Activated naive CD4-positive, alpha-beta T cell treated with anti-CD3 and anti-CD28 coated beads, Interleukin-2, amount 50 U/mL, for 16 hours (primary cell): Measurements from ENCODE around the gene DRC1.
"Not testable (repeated sequence)": the region's sequence is repeated elsewhere in the genome, so short reads cannot be mapped to it uniquely, and the experiment has no call there.

Experiments used
- DNase-seq: peaks from one replicate; pipeline ENCODE4 v3.0.0-alpha.2; 2020

The DRC1 gene

GRCh38 chr2:26401739-26402541, at the start of gene DRC1:
Gene DRC1, plus strand, starts transcription at chr2:26401920. Its CDS starts 70 bp downstream, at chr2:26401990.
- DNase-seq = no peak

- DNase-seq = peak; percentile 46
Observed at GRCh38 chr2:26352892-26353291, 48.8 kb upstream of the DRC1 start.

GRCh38 chr2:26354469-26354868, 47.3 kb upstream of the DRC1 start:
- DNase-seq = not testable (repeated sequence)

GRCh38 chr2:26355038-26355995, 46.4 kb upstream of the DRC1 start:
- DNase-seq = no peak

- no peak for DNase-seq
Observed at GRCh38 chr2:26356111-26356510, 45.6 kb upstream of the DRC1 start.

GRCh38 chr2:26356771-26357170, 44.9 kb upstream of the DRC1 start:
- DNase-seq = no peak

GRCh38 chr2:26359886-26360473, 41.7 kb upstream of the DRC1 start:
- no peak for DNase-seq

- no peak for DNase-seq
Observed at GRCh38 chr2:26363323-26363722, 38.4 kb upstream of the DRC1 start.

GRCh38 chr2:26363958-26364357, 37.8 kb upstream of the DRC1 start:
- no peak for DNase-seq

- DNase-seq = no peak
Observed at GRCh38 chr2:26364669-26365068, 37.1 kb upstream of the DRC1 start.

- no peak for DNase-seq
Observed at GRCh38 chr2:26366957-26367356, 34.8 kb upstream of the DRC1 start.

GRCh38 chr2:26369664-26370063, 32.1 kb upstream of the DRC1 start:
- not testable (repeated sequence) for DNase-seq

GRCh38 chr2:26370909-26371308, 30.8 kb upstream of the DRC1 start:
- not testable (repeated sequence) for DNase-seq

GRCh38 chr2:26376799-26377198, 24.9 kb upstream of the DRC1 start:
- no peak for DNase-seq

- no peak for DNase-seq
Observed at GRCh38 chr2:26380281-26380680, 21.4 kb upstream of the DRC1 start.

- no peak for DNase-seq
Observed at GRCh38 chr2:26382564-26382963, 19.2 kb upstream of the DRC1 start.

- no peak for DNase-seq
Observed at GRCh38 chr2:26384183-26384582, 17.5 kb upstream of the DRC1 start.

- no peak for DNase-seq
Observed at GRCh38 chr2:26384597-26384996, 17.1 kb upstream of the DRC1 start.

GRCh38 chr2:26387189-26387588, 14.5 kb upstream of the DRC1 start:
- DNase-seq = no peak

GRCh38 chr2:26394694-26395093, 7.0 kb upstream of the DRC1 start:
- no peak for DNase-seq

GRCh38 chr2:26395394-26395793, 6.3 kb upstream of the DRC1 start:
- no peak for DNase-seq

GRCh38 chr2:26396734-26397298, 4.9 kb upstream of the DRC1 start:
- peak; percentile 54 for DNase-seq

GRCh38 chr2:26399771-26400376, 1.8 kb upstream of the DRC1 start:
- DNase-seq = no peak
